ENCODE results near the gene ADARB1.

DNA sequence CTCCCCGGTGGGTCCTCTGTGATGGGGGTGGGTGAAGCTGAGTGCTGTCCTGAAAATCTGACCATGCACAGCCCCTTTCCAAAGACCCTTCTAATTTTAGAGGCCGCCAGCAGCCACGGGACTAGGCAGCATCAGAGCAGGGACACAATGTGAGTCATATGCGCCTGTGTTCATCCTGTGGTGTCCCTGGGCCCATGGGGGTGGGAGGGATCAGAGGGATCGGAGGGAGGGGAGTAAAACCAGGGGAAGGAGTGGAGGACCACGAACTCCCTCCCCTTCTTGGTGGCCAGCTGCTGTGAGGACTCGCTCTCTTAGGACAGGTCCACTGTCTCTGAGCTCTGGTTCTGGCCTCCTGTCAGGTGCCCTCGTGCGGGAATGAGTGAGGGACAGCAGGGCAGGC lies 61.5 kb downstream of the ADARB1 start:
- TF ChIP-seq CTCF (IDR thresholded peaks at IDR 0.05; ENCODE audit: insufficient read depth, low read depth, low read length) (no peak), EZH2 (IDR thresholded peaks at IDR 0.05; ENCODE audit: insufficient read depth, low read length) (no peak)

Data from astrocyte (in vitro differentiated cells and primary cell).